Activated CD4-positive, alpha-beta T cell treated with anti-CD3 and anti-CD28 coated beads for 4 hours (primary cell): ENCODE data around the gene ZBTB7C.

Source experiments
- DNase-seq, 2 donors: peaks; one replicate each; pipeline ENCODE4 v3.0.0-alpha.2; 2020

Gene ZBTB7C

DNA sequence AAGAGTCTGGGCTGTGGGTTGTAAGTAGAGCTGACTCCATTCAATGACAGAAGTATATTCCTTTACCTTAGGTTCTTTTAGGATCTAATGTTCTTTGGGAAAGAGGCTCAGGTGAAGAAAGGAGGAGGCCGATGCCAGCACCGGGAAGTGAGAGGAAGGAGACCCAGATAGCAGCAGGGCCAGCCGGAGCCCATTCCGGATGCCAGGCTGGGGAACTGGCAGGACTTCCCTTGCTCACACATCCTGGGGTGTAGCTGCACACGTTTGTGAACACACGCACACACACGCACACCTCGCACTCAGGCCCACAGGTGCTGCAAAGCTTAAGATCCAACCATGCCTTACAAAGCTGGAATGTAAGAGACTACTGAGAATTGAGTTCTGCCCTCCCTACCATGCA is 383.0 kb downstream of the ZBTB7C start:
- DNase-seq: no peak

DNA sequence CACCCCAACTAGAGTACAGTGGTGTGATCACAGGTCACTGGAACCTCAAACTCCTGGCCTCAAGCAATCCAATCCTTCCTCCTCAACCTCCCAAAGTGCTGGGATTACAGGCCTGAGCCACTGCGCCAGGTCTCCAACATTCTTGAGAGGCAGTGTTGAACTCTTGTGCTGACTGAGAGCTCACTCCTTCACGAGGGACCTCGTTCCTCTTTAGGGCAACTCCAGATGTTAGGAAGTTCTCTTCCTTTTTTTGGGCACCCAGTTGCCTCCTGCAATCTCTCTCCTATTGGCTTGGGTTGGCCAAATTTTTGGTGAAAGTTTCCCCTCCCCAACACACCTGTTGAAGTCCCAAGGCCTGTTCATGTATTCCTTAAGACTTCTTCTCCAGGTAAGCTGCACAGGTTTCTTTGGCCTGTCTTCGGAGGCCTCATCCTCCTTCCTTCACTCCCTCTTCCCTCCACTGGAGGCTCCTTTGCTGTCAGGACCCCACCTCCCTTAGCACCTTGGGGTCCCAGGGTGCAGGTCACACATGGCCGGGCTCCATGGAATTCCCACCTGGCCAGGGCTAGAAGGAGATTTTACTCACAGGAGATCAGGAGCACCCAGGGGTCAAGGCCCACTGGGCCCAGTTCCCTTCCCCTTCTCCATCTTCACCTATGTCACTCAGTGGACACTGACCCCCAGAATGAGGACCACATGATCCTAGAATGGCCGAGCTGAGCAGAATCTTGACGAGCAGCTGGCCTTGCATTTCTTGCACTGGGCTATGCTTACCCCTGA is 384.1 kb downstream of the ZBTB7C start:
- DNase-seq: no peak

DNA sequence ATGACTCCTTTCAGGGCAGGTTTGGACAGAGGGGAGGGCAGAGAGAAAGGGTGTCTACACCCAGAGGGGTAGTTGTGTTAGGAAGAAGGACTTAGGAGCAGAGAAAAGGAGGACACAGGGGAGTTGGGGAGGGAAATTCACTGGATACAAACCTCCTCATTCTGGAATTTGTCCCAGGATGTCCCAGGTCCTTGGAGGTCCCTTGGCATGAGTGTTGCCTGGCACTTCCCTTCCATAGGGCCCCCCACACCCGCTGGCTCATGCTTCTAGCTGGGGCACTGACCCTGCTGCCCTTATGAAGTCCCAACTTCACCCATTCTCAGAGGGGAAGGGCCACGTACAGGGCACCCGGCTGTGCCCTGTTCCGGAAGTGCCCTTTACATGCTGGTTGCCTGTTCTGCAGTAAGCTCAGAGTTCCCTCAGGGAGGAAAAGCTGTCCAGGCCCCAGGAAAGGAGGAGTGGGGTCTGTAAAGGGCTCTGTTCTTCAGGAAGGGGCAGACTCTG is 385.1 kb downstream of the ZBTB7C start:
- DNase-seq: no peak

DNA sequence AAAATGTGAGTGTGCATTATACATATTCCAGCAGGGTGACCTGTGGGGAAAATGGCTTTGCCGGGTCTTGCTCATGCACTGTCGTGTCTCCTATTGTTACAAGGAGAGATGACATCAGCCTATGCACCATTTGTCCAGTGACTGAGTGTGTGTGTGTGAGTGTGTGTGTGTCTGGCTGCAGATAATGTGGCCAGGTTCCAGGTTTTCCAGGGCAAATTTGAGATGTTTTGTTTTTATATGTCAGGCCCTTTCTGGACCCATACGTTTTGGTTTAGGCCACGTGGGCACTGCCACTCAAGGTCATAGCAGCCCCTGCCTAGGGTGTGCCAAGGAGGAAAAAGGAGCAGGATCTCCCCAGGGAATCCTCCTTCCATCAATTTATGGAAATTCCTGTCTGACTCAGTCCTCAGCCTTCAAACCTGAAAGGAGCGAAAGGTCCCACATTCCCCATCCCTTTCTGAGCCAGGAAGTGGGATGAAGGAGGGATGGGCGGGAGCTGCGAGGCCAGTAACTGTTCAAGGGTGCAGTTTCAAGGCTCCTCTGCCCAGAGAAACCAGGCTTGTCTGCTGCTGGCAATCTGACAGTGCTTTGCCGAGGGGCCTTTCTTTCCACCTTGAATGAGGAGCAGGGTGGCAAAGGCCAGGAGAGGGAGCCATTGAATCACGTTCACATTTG is 385.7 kb downstream of the ZBTB7C start:
- DNase-seq: no peak

DNA sequence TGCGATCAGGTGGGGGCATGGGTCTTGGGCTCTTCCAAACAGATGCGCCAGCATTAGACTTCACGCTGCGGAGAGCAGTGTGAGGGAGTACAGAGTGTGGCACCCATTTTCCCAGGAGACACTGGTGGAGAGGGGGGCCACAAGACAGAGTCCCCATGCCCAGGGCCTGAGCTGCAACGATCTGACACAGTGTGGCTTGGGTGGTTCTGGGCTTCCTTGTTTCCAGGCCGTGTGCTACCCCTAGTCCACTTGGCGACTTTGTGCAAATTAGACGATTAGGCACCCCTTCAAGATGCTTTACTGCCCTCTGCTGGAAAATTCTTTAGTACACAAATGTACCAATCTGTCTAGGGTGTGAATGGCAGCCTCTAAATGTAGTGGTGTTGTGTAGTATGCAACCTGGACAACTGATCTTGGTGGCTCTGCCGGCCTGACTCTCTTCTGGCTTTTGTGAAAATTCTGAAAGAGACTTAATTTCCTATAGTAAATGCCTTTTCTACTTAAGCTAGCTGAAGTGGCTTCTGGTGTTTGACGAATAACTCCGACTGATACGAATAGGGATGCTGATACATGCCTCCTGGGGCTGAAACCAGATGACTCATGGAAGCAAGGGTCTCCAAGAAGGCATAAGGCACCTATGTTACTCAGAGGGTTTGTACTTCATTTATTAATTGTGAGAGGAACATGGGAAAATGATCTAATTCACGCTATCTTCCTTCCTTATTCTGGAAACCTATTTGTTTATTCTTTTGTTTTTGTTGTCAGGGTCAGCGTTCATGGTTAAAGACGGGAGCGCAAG is 386.5 kb downstream of the ZBTB7C start:
- DNase-seq: no peak

DNA sequence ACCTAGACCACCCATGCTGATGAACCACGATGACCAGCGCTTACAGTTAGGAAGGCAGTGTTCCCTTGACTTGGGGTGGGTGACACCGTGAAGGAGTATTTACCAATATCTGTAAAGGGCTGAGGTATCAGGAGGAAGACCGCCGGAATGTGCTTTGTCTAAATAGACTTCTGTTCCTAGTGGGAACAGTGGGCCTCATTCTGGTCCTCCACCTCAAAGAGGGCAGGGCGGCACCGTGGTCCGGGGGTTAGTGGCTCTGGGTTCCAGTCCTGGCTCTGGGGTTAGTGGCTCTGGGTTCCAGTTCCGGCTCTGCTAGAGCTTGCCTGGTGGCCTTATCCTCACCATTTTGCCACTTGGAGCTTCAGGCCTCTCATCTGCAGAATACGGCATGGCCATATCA is 387.2 kb downstream of the ZBTB7C start:
- DNase-seq: no peak

DNA sequence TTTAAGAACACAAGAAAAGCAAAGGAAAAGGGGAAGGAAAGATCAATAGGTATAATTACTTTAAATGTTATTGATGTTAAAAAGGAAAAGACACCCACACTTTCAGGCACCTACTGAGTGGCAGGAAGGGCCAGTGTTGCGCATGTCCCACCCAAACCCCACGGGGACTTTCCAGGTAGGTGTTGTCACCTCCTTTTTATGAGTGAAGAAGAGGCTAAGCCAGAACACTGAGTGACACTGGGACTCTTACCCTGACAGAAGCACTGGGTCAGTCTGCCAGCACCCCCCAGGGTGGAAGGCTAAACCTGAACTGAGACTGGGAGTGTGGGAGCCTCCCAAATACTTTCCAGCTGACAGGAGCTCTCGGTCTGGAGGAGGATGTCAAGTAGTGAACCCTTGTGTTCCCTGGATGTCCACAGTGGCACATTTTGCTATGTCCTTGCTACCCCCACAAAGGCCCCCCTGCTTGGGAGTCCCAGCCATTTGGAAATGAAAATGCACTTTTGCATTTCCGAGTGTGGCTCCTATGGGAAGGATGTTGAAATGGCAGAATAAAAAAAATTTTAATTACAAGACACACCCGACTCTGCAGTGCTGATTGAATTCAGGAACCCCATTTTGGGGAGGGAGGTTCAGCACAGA is 387.8 kb downstream of the ZBTB7C start:
- no peak for DNase-seq

DNA sequence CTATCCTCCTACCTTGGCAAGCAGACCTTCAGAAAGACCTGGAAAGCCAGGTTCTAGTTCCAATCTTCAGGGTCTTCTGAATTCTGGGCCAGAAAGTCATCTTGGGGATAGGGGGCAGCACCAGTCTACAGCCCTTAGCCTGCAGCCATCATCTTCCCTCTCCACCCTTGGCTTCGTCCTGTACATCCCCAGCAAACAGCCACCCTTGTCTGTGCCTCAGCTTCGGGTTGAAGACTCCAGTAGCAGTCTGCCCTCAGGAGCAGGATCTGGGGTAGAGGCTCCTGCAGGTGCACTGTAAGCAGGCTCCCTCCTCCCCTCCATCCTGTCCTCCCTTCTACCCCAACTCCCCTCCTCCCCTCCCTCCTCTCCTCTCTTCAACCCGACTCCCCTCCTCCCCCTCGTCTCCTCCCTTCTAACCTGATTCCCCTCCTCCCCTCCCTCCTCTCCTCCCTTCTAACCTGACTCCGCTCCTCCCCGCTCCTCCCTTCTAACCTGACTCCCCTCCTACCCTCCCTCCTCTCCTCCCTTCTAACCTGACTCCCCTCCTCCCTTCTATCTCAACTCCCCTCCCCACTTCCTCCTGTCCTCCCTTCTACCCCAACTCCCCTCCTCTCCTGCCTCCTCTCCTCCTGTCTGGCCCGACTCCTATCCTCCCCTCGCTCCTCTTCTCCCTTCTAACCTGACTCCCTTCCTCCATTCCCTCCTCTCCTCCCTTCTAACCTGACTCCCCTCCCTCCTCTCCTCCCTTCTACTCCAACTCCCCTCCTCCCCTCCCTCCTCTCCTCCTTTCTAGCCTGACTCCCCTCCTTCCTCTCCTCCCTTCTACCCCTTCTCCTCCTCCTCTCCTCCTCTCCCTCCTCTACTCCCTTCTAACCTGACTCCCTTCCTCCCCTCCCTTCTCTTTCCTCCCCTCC is 388.6 kb downstream of the ZBTB7C start:
- no peak for DNase-seq

DNA sequence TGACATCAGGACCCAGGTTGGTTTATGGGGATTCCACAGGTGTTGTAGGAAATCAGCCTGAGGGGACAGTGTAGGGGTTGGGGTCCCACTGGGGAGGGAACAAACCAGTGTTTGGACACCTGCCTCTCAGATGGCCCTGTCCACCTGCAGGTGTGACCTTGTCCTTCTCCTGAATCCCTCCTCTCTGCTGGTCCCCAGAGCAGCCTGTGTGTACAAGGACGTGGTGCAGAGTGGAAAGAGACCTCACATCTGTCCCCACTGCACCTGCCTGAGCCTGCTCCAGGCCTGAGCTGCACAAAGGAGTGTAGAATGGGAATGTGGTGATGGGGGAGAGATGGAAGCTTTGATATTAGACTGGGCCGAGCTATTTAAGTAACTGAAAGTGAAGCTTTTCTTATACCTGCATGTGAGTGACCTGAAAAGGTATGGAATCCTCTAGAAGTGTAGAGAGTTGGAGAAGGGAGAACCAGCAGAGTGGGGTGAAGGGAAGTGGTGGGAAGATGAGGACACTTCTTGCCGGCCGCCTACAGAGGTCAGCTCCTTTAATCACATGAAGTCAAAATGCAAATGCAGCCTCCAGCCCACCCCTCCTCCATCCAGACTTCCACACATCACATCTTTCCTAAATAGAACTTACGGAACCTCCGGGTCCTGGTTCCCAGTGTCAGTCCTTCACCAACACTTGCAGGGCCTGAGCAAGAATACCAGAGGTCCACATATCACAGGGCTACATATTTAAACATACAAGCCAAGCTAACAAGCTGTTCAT is 389.4 kb downstream of the ZBTB7C start:
- no peak for DNase-seq

DNA sequence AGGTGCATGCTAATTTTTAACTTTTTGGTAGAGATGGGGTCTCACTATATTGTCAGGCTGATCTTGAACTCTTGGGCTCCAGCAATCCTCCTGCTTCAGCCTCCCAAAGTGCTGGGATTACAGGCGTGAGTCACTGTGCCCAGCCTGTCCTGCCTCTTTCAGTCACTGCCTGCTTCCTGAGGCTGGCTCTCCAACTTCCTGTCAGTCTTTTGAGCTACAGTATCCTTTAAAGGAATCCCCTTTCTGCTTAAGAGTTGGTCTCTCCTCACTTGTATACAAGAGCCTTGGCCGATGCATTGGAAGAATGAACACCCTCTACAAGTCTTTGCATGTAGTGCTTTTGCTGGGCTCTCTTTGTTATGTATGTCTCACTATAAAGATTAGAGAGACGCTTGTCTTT is 390.3 kb downstream of the ZBTB7C start:
- no peak for DNase-seq

DNA sequence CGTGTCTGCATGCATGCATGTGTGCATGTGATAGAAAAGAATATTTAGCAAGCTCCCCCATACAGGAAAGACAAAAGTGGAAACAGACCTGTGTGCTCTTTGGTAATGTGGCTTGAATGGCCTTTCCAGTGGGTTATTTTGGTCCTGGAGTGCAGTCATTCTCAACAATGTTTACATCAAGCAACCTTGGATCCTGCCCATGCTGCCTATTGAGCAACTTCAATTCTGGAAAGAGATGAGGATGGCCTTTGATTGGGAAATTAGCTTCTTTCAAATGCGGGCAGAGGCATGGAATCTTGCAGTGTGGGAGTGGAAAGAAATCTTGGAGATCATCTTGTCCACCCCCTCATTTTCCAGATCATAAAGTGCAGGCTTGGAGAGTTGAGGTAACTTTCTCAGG is 391.5 kb downstream of the ZBTB7C start:
- no peak for DNase-seq

DNA sequence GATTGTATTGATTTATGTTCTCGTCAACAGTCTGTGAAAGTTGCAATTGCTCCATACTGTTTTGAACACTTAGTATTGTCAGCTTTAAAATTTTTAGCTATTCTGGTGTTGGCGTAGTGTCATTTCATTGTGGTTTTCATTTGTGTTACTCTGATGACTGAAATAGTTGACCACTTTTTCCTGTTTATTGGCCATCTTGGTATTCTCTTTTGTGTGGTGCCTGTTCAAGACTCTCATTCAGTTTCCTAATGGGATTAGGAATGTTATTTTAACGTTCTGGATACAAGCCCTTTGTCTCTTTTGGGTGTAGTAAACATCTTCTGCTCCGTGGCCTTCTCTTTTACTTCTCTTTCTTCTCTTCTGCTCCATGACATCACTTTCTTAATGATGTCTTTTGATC is 396.0 kb downstream of the ZBTB7C start:
- no peak for DNase-seq

DNA sequence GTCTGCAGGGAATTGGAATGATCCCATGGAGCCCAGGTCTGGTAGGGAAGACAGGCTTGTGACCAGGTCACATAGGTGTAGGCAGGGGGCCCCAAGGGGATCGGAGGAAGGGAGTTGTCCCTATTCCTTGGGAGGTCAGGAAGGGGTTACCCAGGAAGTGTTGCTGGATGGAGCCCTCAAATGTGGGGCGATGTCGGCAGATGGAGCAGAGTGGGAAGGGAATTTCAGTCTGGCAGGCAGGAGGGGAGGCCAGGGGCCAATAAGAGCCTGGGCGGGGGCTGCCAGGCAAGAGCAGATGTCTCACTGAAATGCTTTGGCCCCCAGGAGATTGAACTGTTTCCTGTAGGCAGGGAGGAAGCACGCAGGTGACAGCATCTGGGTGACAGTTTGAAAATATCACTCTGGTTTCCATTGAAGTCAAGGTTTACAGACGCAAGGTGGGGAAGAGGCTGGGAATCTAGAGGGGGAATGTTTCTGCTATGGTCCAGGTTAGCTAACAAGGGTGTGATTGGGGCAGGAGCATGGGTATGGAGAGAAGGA is 397.2 kb downstream of the ZBTB7C start:
- no peak for DNase-seq

DNA sequence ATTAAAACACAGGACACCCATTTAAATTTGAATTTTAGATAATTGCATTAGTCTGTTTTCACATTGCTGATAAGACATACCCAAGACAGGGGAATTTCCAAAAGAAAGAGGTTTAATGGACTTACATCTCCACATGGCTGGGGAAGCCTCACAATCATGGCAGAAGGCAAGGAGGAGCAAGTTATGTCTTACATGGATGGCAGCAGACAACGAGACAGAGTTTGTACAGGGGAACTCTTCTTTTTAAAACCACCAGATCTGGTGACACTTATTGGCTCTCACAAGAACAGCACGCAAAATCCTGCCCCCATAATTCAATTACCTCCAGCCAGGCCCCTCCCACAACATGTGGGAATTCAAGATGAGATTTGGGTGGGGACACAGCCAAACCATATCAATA is 398.9 kb downstream of the ZBTB7C start:
- no peak for DNase-seq

DNA sequence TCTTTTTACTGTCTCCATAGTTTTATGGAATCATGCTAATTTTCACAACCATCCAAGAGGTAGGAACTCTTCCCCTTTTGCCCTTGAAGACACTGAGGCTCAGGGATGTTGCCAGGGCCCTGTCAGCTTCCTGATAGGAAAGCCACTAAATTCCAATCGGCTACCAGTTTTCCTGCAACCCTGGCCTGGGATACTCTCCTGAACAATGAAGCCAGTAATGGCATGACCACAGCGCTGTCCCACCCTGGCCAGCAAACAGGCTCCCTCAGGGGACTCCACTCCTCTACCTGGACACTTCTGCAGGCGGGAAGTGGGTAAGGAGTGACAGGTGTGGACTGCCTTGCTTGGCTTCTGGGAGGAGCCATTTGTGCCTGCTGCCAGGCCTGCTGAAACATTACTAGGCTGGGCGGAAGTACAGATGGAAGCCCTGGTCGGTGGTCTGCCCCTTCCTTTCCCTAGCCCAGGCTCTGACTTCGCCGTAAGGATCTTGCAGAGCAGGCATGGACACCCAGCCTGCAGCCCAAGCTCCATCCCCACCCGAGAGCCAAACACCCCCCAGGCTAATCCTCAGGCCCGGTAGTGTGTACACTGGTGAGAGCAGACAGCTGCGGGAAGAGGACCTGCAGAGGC is 400.0 kb downstream of the ZBTB7C start:
- no peak for DNase-seq

DNA sequence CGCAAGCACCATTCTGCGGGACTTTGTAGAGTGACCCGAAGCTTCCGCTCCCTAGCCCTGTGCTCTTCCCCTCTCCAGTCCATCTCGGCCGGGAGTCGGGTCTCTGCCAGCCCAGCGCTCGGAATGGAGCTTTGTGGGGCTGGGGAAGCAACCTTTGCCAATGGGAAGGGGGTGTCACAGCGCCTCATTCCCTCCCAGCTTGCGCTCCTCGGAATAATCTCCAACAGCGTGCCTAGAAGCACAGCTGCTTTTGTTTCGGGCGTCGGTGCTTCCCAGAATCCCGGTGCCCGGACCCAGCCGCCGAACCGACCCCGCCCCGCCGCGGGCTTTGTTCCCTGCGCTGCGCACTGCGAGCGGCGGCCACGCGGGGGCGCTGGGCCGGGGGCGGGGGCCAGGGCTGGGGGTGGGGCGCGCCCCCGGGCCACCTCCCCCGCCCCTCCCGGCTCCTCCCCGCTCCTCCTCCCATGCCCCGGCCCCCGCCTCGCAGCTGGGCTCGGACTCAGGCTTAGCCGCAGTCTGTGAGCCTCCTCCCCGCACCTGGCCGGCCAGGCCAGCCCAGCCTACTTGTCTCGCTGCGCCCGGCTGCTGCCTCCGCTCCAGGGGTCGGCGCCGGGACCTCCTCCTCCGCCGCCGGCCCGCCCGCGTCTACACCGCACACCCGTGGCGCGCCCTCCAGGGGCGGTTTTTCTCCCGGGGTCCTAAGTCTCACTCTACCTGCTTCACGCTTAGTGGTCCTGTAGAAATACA is 401.1 kb downstream of the ZBTB7C start:
- peak; percentile 47 to 51 for DNase-seq

DNA sequence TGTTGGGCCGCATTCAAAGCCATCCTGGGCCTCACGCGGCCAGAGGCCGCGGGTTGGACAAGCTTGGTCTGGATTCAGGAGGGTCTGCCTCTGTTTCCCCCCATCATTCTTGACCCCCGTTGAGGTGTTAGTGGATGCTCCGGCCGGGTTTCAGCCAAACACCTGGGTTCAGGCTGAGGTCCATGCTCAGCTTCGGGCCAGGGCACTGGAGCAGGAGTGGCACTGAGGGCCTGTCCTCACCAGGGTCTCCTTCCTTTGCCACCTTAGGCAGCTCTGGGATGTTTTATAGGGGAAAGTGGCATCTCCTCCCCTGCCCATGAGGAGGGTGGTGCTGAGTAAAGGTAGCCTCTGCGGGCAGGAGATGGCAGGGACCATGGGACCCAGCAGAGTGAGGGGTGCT is 401.8 kb downstream of the ZBTB7C start:
- DNase-seq: no peak

DNA sequence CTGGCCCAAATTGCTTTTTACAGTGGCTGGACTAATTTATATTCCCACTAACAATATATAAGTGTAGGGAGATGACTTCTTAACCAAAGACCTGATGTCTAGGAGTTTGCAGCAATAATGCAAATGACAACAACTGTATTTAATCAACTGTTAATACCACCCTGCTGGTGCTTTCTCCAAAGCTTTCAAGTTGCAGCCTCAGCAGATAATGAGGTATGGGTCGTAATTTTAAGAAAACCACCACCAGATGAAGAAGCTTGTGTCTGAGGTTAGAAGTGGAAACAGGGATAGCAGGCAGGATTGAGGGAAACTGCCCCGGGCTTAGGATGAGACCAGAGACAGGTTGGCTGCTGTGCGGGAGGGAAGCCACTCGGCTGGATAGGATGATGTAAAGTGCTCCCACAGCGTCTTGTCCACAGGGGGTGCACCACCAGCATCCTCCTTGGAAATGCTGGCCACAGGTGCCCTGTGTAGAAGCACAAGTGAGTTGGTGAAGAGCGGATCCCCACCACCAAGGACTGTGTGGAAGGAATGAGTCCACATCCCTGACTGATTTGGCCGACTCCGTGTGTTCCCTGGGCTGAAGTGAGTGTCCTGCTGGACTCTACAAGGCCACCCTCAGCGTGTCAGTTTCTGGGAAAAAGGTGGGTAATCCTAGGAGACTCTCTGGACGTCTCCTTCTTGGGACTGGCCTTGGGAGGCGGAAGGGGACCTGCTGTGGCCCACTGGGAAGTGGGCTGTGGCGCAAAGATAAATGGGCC is 402.6 kb downstream of the ZBTB7C start:
- no peak for DNase-seq

DNA sequence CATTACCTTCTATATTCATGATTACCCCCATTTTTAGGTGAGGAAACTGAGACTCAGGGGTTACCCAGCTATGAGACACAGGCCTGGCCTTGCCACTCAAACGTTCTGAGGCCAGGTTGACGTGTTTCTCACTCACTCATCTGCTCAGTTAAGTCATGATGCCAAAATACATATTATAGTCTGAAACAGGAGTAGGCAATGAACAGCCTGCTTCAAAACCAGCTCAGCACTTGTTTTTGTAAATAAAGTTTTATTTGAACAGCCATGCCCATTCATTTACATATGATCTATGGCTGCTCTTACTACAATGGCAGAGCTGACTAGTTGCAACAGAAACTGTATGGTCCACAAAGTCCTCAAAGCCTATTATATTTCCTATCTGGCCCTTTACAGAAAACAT is 404.6 kb downstream of the ZBTB7C start:
- no peak for DNase-seq
